AG08396 (cell line): ENCODE data around the gene ERLEC1.
A peak's percentile ranks its signal among the peaks of the same experiment; 100 is the strongest.
"Not testable (repeated sequence)": the region's sequence is repeated elsewhere in the genome, so short reads cannot be mapped to it uniquely, and the experiment has no call there.

Experiments used
- DNase-seq: peaks from one replicate; pipeline ENCODE4 v3.0.0; 2012; ENCODE audit warnings: low spot score, mixed read lengths

The ERLEC1 gene

GRCh38 chr2:53829980-53830290 is 43.1 kb downstream of the ERLEC1 start:
- not testable (repeated sequence) for DNase-seq

DNA sequence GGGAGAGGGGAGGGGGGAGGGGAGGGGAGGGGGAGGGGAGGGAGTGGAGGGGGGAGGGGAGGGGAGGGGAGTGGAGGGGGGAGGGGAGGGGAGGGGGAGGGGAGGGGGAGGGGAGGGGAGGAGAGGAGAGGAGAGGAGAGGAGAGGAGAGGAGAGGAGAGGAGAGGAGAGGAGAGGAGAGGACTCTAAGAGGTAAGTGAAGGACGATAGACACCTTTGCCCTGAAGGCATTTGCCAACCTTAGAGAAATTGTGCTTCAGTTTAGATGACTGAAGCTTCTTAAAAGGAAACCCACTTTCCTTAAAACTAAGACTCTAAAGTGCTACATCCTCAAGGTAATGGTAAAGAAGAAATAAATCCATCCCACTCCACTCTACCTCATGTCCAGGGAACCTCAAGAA is 53.7 kb downstream of the ERLEC1 start:
- no peak for DNase-seq

DNA sequence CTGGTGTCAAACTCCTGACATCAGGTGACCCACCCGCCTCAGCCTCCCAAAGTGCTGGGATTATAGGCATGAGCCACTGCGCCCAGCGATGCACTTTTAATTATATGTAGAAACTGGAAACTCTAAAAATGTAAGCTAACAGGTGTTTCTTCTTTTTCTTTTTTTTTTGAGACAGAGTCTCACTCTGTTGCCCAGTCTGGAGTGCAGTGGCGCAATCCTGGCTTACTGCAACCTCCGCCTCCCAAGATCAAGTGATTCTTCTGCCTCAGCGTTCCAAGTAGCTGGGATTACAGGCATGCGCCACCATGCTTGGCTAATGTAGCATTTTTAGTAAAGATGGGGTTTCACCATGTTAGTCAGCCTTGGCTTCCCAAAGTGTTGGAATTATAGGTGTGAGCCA is 54.8 kb downstream of the ERLEC1 start:
- DNase-seq, result not testable (repeated sequence)

- DNase-seq, result no peak
These were observed 56.0 kb downstream of the ERLEC1 start for GRCh38 chr2:53842891-53843290.

GRCh38 chr2:53843595-53843994 is 56.8 kb downstream of the ERLEC1 start:
- DNase-seq, result no peak

GRCh38 chr2:53848062-53848461 is 61.2 kb downstream of the ERLEC1 start:
- no peak for DNase-seq

DNA sequence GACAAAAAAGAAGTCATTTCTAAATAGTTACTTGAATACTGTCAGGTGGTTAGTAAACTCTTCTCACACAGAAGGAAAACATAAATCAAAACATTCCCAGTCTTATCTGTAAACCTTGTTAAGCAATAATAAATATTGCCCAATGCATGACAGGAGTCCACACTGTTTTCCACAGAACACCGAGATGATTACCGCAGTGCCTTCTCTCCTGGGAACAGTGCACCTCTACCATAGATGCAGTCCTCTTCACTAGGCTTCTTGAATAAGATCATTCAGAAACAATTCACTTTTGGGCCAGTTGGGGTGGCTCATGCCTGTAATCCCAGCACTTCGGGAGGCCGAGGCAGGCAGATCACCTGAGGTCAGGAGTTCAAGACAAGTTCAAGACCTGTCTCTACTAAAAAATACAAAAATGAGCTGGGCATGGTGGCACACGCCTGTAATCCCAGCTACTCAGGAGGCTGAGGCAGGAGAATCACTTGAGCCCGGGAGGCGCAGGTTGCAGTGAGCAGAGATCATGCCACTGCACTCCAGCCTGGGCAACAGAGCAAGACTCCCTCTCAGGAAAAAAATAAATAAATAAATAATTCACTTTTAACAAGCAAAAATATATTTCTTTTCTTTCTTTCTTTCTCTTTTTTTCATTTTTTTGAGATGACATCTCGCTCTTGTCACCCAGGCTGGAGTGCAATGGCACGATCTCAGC is 64.4 kb downstream of the ERLEC1 start:
- not testable (repeated sequence) for DNase-seq

DNA sequence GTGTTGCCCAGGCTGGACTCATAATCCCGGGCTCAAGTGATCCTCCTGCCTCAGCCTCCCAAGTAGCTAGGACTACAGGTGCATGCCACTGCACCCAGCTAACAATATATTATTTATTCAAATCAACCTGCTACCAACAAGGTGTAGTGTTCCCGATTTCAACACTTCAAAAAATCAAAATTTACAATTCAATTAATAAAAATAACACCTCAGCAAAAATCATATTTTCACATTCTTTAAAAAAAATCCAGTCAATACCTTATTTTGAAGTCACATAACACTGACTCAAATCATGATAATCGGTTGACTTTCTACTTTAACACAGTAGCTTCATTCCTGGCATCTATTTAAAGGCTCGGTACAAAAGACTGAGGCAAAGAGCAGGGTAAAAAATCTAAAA is 65.7 kb downstream of the ERLEC1 start:
- no peak for DNase-seq

- DNase-seq, result no peak
These were observed 67.8 kb downstream of the ERLEC1 start for GRCh38 chr2:53854678-53855077.

- no peak for DNase-seq
These were observed 69.4 kb downstream of the ERLEC1 start for GRCh38 chr2:53856272-53856671.

GRCh38 chr2:53859206-53860181 is 72.7 kb downstream of the ERLEC1 start, which contains the start of gene GPR75:
GPR75 (minus strand) TSS chr2:53859967; CDS start chr2:53854756, 5,211 bp downstream.
- peak; percentile 82 for DNase-seq

DNA sequence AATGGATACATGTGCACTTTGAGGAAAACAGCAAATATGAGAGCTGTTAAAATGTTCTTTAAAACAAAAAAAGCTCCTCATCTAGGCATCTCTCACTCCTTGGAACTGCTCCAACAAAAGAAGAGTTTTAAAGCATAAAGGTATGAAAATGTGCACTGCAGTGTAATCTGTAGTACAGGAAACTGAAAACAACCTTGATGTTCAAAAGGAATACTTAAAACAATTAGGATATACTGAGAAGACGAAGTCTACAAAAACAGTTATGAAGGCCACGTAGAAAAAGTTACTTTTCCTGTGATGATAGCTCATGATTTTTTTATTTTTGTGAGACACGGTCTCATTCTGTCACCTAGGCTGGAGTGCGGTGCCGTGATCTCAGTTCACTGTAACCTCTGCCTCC is 75.0 kb downstream of the ERLEC1 start:
- DNase-seq, result no peak

- no peak for DNase-seq
These were observed 76.8 kb downstream of the ERLEC1 start for GRCh38 chr2:53863538-53864227.

DNA sequence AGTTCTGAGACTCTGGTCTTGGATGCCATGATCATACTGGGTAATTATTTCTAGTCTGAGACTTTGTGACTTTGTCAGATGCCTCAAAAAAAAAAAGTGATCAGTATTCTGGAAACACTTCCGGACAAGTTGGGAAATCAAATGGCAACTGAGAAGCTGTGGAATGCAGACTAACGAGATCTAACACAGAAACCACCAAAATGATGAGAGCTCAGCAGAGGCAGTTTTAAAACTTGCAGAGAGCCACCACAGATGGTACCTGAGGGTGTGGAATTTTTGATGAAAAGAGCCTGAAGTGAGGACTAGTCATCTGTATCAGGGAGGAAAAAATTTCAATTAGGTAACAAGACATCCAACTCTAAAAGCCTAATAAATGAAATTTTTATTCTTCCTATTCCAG is 78.4 kb downstream of the ERLEC1 start:
- DNase-seq, result no peak

DNA sequence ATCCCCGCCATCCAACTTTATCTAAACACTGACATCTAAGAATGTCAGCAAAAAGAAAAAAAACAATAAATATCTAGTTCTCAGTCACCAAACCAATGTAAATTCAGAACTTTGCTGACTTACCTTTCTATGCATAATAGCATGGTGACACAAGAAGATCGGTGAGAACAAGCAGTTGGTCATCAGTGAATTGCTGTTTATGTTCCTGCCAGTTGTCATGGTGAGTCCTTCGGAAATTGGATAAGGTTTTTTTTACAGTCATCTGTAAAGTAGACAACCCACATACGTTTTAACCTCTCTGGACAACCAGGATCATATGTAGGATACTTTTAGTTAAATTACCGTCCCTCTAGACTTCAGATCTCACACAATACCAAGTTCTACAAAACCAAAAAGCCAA is 79.1 kb downstream of the ERLEC1 start:
- no peak for DNase-seq

DNA sequence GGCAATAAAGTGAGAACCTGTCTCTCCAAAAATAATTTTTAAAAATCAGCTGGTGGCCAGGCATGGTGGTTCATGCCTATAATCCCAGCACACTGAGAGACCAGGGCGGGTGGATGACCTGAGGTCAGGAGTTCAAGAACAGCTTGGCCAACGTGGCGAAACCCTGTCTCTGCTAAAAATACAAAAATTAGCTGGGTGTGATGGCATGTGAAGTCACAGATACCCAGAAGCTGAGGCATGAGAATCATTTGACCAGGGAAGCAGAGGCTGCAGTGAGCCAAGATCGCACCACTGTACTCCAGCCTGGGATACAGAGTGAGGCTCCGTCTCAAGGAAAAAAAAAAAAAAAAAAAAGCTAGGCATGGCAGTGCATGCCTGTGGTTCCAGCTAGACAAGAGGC is 80.3 kb downstream of the ERLEC1 start:
- DNase-seq, result no peak

DNA sequence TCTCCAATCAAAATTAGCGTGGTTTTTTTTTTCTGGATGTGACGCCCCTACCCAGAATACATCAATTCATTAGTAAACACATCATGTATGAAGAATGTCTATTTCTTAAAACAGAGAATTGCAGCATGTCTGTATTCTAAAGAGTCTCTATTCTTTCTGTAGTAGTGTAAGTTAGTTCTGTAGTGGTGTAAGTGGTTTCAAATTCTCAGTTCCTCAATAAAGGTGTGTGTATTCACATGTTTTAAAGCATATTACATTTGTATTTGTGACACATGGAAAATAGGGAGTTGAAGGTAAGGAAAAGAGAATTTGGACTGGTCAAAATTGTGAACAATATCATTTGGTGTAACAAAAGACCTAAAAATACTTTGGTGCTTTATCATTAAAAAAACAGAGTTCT is 80.9 kb downstream of the ERLEC1 start:
- DNase-seq, result no peak
